ENCODE data around the gene NAB2. TPM values are rescaled to one million over a fixed set of nuclear protein-coding genes. Genes with fewer than 3 reads are reported as not detected.
A peak's percentile ranks its signal among the peaks of the same experiment; 100 is the strongest.
"Not testable (repeated sequence)": the region's sequence is repeated elsewhere in the genome, so short reads cannot be mapped to it uniquely, and the experiment has no call there.

The NAB2 gene
- polyA plus RNA-seq, 3 donors = 1.00 to 8.3 (median 2.7) TPM

GRCh38 chr12:57072661-57073060 is 16.3 kb upstream of the NAB2 start:
- H3K79me2 ChIP-seq (ENCODE audit: insufficient read depth, low read length) = peaks cover 36% of the 10 kb centered on the region
- peaks cover 8 to 17% of the 10 kb centered on the region in 2 donors for H3K4me1 ChIP-seq (ENCODE audit: control insufficient read depth in 1 of 2, insufficient read depth in 2 of 2, low read length in 2 of 2)
- H3K27ac Mint-ChIP-seq = peak overlapping the region in 1 of 7 donors; percentile 54
- no peak overlapping the region for H3K4me3 ChIP-seq (replicated peaks in 1 of 3; ENCODE audit: low read depth in 2 of 3, low read length in 3 of 3)
- H3K4me2 ChIP-seq (replicated peaks; ENCODE audit: extremely low read depth, low read length, poor library complexity, severe bottlenecking) = no peak overlapping the region
- TF ChIP-seq, protein P1, sequence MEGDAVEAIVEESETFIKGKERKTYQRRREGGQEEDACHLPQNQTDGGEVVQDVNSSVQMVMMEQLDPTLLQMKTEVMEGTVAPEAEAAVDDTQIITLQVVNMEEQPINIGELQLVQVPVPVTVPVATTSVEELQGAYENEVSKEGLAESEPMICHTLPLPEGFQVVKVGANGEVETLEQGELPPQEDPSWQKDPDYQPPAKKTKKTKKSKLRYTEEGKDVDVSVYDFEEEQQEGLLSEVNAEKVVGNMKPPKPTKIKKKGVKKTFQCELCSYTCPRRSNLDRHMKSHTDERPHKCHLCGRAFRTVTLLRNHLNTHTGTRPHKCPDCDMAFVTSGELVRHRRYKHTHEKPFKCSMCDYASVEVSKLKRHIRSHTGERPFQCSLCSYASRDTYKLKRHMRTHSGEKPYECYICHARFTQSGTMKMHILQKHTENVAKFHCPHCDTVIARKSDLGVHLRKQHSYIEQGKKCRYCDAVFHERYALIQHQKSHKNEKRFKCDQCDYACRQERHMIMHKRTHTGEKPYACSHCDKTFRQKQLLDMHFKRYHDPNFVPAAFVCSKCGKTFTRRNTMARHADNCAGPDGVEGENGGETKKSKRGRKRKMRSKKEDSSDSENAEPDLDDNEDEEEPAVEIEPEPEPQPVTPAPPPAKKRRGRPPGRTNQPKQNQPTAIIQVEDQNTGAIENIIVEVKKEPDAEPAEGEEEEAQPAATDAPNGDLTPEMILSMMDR (IDR thresholded peaks at IDR 0.05) = no peak
- H3K9ac ChIP-seq (ENCODE audit: insufficient read depth, low read length, poor library complexity, severe bottlenecking) = no peak overlapping the region
- no peaks in the 10 kb centered on the region for H3K9me3 ChIP-seq (replicated peaks in 1 of 2; ENCODE audit: control insufficient read depth in 1 of 2, insufficient read depth in 1 of 2, low read length in 2 of 2)
- 100% methylated on average over 1 of the region's 2 CpGs for WGBS (ENCODE audit: insufficient coverage)
- intact Hi-C loops (cut with micrococcal nuclease) = loop anchor here in 1 of 2 donors (5.0 kb wide), 1 partner anchor 40 kb away; the partner anchor contains the start of gene STAT6
- no peak overlapping the region for H3K4me3 Mint-ChIP-seq
- no peaks in the 10 kb centered on the region for H3K27me3 Mint-ChIP-seq (ENCODE audit: low read depth in 3 of 3)
- H3K27me3 ChIP-seq (ENCODE audit: control insufficient read depth in 2 of 2, insufficient read depth in 2 of 2, low read length in 2 of 2) = no peaks in the 10 kb centered on the region
- no peak overlapping the region for H2AFZ ChIP-seq (ENCODE audit: insufficient read depth, low read depth, low read length, poor library complexity, severe bottlenecking)
- no peaks in the 10 kb centered on the region for H4K20me1 ChIP-seq (ENCODE audit: insufficient read depth, low read length)
- peaks cover 4 to 6% of the 10 kb centered on the region in 2 donors for H3K36me3 ChIP-seq (replicated peaks in 1 of 2; ENCODE audit: control insufficient read depth in 1 of 2, insufficient read depth in 2 of 2, low read length in 2 of 2)
- peak overlapping the region in 1 of 2 donors; percentile 14 for H3K27ac ChIP-seq (ENCODE audit: low read depth in 1 of 2, low read length in 2 of 2)
- H3K4me1 Mint-ChIP-seq = peaks cover 18% of the 10 kb centered on the region
- H3K9me3 Mint-ChIP-seq = peaks cover 0 to under 1% (median 0%) of the 10 kb centered on the region in 7 donors
- DNase-seq = no peak
- H3K36me3 Mint-ChIP-seq = peaks cover 18 to 28% of the 10 kb centered on the region in 2 donors

DNA sequence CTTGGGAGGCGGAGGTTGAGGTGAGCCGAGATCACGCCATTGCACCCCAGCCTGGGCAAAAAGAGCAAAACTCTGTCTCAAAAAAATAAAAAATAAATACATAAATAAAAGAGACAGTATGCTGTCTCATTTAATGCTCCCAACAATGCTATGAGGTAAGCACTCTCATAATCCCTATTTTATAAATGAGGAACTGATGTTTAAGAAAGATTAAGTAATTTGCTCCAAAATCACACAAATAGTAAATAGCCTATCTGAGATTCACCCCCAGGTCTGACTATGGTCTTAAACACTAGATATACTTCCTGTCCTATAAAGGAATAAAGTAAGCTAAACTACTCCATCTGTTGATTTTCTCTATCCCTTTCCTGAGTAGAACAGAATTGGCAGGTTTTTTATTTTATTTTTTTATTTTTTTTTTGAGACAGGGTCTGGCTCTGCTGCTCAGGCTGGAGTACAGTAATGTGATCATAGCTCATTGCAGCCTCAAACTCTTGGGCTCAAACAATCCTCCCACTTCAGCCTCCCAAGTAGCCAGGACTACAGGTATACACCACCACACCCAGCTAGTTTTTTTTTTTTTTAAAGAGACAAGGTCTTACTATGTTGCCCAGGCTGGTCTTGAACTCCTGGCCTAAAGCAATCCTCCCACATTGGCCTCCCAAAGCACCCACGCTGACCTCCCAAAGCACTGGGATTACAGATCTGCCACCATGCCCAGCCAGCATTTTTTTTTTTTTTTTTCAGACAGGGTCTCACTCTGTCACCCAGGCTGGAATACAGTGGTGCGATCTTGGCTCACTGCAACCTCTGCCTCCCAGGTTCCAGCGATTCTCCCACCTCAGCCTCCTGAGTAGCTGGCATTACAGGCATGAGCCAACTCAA is 15.1 kb upstream of the NAB2 start:
- peak overlapping the region in 6 of 7 donors; percentile 40 to 82 (median 48) for H3K27ac Mint-ChIP-seq
- not testable (repeated sequence) for H3K4me3 Mint-ChIP-seq

More for the DNA sequence above, 15.1 kb upstream of the NAB2 start:
- not testable (repeated sequence) for H3K9ac ChIP-seq (ENCODE audit: insufficient read depth, low read length, poor library complexity, severe bottlenecking); H3K27me3 ChIP-seq (ENCODE audit: control insufficient read depth in 2 of 2, insufficient read depth in 2 of 2, low read length in 2 of 2); H3K9me3 Mint-ChIP-seq; H3K9me3 ChIP-seq (replicated peaks in 1 of 2; ENCODE audit: control insufficient read depth in 1 of 2, insufficient read depth in 1 of 2, low read length in 2 of 2); H3K36me3 ChIP-seq (replicated peaks in 1 of 2; ENCODE audit: control insufficient read depth in 1 of 2, insufficient read depth in 2 of 2, low read length in 2 of 2); H3K4me2 ChIP-seq (replicated peaks; ENCODE audit: extremely low read depth, low read length, poor library complexity, severe bottlenecking); H2AFZ ChIP-seq (ENCODE audit: insufficient read depth, low read depth, low read length, poor library complexity, severe bottlenecking); H3K4me3 ChIP-seq (replicated peaks in 1 of 3; ENCODE audit: low read depth in 2 of 3, low read length in 3 of 3); DNase-seq; H4K20me1 ChIP-seq (ENCODE audit: insufficient read depth, low read length); H3K27me3 Mint-ChIP-seq (ENCODE audit: low read depth in 3 of 3)
- H3K4me1 Mint-ChIP-seq = peaks cover 24% of the 10 kb centered on the region
- 100% methylated on average over 1 of the region's 6 CpGs for WGBS (ENCODE audit: insufficient coverage)
- intact Hi-C loops (cut with micrococcal nuclease) = loop anchor here in 1 of 2 donors (5.0 kb wide), 1 partner anchor 38 kb away; the partner anchor contains the start of gene STAT6
- Histone ChIP-seq H3K79me2 (ENCODE audit: insufficient read depth, low read length) (peaks cover 45% of the 10 kb centered on the region), H3K27ac (ENCODE audit: low read depth in 1 of 2, low read length in 2 of 2) (peak overlapping the region in 1 of 2 donors; percentile 7), H3K4me1 (ENCODE audit: control insufficient read depth in 1 of 2, insufficient read depth in 2 of 2, low read length in 2 of 2) (peaks cover 15 to 23% of the 10 kb centered on the region in 2 donors)
- peaks cover 16 to 17% of the 10 kb centered on the region in 2 donors for H3K36me3 Mint-ChIP-seq
